ENCODE data around the gene NELFA.

Gene NELFA

DNA sequence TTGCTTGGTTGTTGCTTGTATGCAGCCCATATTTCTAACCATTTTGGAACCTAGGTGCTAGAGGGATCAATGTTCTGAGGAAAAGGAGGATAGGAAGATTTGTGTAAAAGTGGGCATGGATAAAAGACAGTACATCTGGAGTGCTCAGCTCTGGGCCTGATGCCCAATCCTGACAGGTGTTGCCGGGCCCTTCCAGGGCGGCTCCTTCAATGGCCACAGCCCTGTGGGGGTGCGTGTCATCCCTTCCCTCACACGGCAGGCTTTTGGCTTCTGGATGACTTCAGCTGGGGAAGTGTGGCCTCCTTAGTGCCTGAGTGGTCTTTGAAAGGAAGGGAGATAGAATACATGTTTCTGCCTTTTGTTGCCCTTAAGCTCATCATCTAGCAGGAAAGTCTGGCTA is 47.2 kb downstream of the NELFA start:
- no peak for DNase-seq

DNA sequence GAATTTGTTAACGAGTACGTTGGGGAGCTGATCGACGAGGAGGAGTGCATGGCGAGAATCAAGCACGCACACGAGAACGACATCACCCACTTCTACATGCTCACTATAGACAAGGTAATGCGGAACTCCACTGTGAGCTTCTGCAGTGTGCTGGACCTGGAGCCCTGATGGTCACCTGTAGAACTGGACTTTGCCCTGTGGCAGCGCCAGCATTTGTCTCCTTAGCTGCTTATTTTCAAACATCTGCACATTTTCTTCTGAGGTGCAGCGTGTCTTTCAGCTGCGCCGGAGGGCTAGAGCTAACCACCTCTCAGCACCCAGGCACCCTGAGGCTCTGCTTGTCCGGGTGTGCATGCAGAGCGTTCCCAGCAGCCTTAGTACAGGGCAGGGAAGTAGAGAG is 47.7 kb downstream of the NELFA start:
- DNase-seq = no peak

DNA sequence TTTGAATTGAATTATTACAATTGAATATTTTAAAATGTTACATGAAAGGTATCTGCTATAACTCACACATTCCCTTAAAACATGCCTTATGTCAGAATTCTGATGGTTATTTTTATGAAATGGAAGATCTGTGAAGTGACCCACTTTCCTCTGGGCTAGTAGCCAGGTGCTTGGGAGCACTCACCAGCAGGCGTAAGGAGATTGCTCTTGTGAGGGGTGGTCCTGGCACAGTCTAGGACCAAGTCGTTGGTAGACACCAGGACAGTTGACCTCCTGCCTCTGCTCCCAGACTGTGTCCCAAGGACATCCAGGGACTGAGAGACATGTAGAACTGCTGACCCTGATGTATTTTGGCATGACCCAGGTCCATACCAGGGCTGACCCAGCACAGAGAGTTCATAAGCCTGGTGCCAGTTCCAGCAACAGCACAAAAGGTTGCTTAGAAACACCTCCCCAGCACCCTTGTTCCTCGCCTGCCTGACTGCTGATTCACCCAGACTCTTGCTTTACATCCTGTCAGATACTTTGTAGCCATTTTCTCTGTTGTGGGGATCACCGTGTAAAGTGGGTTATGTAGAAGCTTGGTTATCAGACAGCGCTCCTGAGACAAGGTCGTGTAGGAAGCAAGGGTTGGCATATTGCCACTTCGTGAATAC is 48.5 kb downstream of the NELFA start:
- no peak for DNase-seq

DNA sequence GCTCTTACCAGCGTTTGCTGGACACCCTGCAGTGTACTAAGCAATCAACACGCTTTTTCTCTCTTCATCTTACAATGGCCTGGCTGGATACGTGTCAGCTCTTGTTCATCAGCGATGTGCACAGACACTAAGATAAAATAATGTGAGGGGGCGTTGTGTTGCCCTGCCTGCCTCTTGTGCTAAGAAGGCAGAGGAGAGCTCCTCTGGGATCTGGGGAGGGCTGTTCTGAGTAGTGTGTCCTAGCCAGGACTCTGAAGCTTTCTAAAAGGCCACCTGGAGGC is 49.7 kb downstream of the NELFA start:
- no peak for DNase-seq

DNA sequence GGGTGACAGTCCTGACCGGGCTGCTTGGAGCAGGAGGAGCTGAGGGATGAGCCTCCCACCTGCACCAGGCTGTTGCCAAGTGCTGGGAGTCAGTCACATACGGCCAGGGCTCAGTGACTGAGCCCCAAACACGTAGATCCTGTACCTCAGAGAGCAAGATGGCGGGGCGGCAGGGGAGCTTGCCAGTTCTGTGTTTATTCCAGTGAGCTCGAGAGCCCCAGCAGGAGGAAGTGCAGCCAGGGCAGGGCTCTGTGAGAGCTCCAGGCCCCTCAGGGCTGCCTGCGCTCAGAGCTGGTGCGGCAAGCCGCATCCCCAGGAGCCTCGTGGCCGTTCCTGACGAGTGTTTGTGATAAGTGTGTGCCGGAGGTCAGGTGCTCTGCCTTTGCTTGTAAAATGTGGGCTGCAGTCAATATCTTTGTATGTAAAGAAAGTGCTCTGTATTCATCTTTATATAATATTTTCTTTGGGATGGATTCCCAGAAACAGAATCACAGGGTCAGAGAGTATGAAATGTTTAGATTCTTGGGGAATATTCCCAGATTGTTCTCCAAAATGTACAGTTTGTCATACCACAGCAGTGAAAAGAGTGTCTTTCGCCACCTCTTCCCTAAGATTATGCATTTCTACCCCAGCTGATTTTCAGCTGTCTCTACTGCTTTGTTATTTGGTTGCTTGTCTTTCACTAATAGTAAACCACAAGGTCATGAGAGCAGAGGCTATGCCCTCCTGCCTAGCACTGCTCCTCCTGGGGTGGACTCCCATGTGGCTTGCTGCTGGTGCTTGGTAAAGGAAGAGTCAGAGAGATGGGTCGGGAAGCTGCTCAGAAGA is 50.3 kb downstream of the NELFA start:
- no peak for DNase-seq

DNA sequence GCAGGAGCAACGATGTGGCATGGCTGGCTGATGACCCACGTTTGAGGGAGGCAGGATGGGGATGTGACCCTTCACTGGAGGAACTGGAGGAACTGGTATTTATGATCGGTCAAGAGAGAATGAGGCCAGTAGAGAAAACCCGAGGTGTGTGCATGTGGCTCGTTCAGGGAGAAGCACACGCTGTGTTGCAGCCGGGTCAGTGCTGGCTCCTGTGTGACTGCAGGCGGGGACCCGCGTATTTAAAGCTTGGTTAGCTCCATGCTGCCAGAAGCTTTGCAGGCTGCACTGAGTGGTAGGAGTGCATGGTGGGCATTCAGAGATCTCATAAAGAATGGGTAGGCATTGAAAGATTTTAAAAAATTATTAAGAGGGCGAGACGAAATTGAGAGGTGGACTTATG is 52.1 kb downstream of the NELFA start:
- no peak for DNase-seq

DNA sequence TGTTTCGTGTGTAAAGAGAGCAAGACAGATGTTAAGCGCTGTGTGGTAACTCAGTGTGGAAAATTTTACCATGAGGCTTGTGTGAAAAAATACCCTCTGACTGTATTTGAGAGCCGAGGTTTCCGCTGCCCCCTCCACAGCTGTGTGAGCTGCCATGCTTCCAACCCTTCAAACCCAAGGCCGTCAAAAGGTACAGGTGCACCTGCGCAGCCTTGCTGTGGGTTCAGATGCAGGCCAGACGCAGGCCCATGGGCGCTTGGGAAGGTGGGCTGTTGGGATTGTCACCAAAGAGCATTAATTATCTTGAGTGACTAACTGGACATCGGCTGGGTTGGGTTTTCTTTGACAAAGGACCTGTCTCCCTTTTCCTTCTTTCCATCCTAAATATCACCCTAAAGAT is 55.4 kb downstream of the NELFA start:
- DNase-seq = no peak

DNA sequence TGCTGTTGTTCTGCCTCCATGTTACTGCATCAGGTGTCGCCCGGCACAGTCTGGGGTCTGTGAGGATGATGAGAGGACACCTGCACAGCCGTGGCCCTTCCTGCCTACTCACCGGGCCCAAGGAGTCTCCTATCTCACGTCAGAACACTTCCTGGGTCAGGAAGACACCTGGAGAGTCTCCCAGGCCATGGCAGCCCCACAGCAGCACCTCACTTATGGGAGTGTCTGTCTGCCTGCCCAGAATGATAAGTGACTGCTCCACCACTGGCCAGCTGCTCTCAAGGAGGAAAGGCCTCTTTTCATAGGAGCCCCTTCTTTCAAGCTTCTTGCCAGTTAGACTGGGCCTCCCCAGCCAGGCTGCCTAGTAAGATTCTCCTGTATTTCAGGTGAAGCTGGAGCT is 56.1 kb downstream of the NELFA start:
- DNase-seq = no peak

DNA sequence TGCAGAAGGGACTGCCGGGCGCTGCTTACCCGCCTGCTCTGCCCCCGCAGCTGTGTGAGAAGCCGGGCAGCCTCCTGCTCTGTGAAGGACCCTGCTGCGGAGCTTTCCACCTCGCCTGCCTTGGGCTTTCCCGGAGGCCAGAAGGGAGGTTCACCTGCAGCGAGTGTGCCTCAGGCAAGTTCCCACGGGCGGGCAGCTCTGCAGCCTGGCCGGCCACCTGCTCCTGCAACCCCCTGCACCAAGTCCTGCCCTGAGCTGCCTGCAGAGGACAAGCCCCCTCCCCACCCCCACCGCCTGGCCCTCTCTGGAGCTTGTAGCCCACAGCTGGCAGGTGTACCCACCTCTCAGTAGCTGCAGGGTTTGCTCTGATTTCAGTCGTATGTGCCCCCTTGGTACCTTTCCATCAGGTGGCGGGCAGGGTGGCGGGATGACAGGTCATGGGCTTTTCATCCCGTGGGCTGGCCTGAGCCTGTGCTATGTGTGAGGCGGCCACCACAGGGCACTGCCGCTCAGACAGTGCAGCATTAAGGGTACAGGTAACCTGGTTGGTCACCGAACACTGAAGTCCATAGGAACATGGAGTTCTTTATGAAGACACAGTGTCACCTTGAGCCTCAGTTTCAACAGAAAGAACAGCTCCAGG is 56.6 kb downstream of the NELFA start:
- no peak for DNase-seq

DNA sequence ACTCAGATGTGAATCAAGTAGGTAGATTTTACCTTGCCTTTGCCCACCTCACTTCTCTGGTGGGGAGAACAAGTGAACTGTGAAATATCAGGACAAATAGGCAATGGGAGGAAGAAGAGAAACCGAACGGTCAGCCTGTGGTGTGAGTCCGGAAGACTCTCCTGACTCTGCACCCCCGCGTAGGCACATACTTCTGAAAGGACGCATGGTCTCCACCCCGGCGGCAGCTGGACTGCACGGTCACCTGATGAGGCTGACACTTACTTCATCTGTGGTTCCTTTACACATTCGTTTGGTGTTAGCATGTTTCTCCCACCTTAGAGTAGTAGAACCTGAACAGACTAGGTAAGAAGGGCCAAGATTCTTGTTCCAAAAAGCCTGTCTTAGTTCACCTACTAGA is 58.4 kb downstream of the NELFA start:
- DNase-seq = no peak

DNA sequence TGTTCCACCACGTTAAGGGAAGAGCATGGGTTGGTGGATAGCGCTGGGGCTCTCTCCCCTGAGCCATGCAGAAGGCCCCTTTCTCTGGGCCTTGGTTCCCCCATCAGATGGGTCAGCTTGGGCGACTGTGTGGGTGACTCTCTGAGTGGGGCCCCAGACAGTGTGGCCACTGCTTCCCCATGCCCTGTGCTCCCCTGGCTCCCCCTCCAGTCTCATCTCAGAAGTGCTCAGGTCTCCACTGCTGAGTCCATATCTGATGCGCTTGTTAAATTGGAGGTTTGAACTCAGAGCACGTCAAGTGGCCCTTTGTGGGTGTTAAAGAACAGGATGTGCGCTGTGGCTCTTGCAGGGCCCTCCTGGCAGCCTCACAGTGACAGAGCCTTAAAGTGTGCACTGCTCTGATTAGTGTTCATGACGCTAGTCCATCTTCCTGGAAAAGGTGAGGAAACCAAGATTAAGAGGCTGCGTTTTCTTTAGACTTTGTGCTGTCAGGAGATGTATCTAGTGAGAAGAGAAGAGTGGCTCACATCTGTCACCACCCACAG is 59.8 kb downstream of the NELFA start:
- DNase-seq = no peak

DNA sequence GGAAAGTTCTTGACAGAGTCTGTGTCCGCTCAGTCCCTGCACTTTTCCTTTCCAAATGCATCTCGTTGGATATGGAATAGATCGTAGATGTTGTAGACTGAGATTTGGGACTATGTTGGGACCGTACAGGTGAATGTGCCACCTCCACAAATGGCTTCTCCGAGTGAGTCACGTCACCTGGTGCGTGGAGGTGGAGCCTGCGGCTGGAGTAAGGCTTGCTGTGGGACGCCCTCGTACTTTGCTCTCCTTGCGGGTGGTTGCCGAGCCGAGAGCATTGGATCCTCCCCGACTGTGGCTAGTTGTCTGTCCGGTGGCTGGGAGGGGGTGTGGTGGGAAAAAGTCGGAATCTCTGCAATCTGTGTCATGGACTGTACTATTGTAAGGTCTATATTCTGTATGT is 60.5 kb downstream of the NELFA start:
- no peak for DNase-seq

DNA sequence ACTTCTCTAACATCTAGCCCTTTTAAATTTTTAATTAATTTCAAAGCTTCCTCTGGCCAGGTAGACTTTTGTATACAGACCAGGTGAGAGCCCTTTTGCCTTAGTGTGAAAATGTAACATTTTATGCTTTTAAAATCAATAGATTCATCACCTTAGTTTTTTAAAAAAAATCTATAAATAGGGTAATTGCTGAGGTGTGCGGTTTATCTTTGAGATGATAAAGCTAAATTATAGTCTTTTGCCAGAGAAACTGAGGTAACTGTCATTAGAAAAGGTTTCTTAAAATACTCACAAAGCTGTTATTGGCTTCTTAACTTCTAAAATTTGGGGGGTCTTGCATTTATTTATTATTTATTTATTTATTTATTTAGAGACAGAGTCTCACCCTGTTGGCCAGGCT is 62.9 kb downstream of the NELFA start:
- no peak for DNase-seq

DNA sequence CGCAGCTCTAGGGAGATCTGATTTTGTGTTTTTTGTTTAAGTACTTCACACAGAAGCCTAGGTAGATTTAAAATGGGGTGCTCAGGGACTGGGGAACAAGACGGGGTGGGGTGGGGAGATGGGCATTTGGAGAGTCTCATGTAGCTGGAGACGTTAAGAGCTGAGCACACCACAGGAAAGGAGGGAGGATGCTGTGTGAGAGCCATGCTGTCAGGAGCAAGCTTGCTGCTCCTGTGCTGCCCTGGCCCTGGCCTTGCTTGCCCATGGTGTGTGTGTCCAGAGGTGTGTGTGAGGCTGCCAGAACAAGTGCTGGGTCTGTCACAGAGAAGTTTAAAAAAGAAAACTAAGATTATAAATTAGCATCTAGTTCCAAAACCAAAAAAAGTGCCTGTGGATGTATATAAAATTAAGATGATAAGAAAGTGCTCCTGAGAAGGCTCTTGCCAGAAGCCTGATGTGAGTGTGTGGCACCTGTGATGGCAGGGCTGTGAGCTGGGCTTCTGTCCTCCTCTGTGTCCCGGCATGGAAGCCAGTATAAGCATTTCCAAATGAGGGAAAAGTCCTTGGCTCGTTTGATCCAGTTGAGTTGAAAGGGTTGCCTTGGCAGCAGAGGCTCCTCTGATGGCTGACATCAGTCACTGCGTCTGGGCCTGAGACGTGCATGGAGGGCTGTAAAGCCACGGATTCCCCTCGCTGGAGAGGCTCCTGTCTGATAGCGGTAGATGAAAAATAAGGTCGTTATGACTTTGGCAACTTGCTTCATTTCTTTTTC is 63.5 kb downstream of the NELFA start:
- DNase-seq = no peak

DNA sequence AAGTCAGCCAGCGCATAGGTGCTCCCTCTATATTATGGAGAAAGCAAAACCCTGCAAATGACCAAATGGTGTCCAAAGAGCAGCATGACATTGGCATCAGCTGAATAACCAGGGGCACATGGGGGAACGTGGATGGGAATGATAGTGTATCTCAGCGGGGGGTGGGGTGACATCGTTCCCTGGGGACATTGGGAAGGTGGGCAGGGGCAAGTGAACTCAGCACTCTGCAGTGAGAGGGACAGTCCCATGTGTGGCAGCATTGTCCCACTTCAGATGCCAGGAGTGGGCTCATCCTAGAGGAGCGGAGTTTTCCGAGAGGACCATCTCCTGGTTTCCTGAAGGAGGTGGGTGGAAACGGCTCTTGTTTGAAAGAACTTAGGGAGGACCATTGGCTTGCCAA is 64.8 kb downstream of the NELFA start:
- DNase-seq = no peak

DNA sequence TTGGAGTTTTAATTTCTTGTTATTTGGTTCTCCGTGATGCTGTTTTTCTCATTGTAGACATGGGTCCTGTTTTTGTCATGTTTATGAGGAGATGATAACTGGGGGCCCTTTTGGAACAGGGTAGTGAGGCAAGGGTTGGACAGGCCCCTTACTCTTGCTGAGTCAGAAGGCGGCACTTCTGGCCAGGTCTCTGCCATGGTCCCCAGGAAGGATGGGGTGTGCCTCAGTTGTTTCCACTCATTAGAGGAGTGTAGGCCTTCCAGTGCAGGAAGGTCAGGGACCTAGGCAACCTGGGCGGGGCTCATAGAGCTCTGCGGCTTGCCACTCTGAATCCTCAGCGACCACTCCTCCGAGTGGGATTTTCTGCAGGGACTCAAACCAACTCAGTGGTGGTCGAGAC is 68.2 kb downstream of the NELFA start:
- DNase-seq = no peak

DNA sequence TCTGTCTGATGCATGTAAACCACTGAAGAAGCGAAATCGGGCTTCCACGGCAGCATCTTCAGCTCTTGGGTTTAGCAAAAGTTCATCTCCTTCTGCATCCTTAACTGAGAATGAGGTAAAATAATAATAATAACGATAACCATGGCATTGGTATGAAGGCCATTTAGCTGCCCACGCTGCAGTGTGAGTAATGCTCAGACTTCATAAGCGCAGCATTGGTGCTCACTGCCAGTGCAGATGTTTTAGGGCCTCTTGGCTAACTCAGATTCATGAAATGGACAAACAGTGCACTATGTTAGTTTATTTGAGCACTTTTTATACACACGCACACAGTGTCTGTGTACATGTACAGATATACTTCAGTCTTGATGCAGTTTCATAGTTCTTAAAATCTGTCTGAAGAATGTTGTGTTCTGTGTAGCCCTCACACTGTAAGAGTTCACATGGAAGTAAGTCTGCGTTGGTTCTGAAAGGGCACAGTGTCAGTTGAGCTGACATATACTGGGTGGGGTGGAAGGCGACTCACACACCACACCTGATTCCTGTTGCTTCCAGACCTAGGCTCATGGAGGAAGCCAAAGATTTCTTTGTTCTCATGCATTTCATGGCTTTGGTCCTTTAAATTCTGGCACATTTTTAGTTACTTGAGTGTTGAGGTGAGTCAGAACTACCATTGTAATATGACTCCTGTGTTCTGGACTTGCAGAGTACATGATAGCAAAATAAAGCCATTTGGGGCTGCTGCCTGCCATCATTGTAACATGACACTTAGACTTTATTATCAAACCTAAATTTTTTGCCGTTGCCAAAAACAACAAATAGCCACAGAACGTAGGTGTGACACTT is 68.9 kb downstream of the NELFA start:
- DNase-seq = no peak

DNA sequence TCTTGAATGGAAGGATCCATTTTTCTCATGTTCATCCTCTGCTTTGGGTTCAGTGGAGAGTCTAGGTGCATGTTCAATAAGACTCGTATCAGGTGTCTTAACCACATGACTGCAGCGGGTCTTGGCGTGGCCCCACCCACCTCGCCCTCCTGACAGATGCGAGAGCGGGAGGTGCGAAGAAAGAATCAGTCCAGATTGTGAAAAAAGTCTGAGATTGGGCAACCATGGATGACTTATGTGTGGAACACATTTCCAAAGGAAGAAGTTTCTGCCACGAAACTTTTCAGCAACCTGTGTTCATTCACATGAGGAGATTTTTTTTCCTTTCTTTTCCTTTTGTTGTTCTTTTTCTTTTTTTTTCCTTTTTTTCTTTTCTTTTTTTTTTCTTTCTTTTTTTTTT is 70.7 kb downstream of the NELFA start:
- no peak for DNase-seq

DNA sequence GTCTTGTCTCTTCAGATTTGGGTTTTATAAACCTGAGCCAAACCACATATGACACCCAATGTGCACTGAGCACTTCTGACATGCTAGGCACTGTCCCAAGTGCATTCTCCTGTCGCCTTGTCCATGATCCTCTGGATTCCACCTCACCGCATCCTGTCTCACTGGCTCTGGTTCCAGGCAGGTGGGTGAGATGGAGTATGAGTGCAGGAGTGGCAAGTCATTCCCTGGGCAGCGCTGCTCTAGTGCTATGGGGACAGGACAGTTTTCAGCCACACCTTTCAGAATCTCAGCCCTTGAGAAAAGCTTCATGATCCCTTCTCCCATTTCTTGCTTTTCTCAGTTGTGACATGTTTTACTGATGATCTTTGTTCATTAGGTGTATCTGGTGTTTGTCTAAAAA is 71.2 kb downstream of the NELFA start:
- no peak for DNase-seq

DNA sequence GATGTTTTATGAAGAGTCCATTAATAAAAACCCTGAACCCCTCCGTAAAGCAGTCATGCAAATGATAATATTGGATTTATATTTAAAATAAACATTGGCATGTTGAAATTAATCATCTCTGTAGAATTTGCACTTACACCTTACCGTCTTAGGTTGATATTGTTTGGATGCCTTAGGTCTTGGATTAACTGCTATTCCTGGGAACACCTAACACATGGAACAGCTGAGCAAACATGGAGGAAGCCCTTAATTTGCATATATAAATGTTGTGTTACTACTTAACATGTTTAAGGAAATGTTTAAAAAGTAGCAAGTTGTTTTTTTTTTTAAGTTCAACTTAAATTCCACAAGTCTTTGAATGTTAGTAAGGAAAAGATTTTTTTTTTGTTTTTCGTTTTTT is 75.1 kb downstream of the NELFA start:
- no peak for DNase-seq

DNA sequence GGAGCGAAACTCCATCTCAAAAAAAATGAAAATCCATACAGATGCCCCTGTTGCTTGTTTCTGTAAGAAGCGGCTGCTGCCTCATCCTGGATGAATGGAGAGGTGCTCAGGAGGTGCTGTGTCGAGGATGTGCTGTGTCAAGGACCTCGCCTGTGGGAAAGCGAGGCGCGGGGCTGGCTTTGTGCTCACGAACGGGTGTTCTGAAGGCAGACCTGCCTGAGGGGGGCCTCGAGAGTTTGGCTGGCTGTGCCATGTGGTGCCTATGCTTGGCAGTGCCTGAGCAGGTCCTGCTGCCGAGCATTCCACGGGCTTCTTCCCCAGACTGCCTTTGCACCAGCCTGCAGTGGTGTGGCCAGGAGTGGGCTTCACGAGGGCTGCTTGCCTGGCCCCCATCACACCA is 76.0 kb downstream of the NELFA start:
- DNase-seq = no peak
